ENCODE data around the gene C11orf54.

C11orf54 gene

GRCh38 chr11:93741094-93741881 is at the start of gene C11orf54, which contains the start of gene TAF1D:
C11orf54 (plus strand) TSS chr11:93741672; CDS start chr11:93747394, 5,722 bp downstream.
TAF1D (minus strand) TSS chr11:93741495; CDS start chr11:93739304, 2,191 bp downstream.
- TF ChIP-seq MAX (IDR thresholded peaks at IDR 0.05; ENCODE audit: low read depth, low read length) (peak; percentile 70), POLR2A (IDR thresholded peaks at IDR 0.05; ENCODE audit: extremely low read depth, insufficient read length) (peak; percentile 99), MYC (IDR thresholded peaks at IDR 0.05; ENCODE audit: low read depth, low read length) (peak; percentile 88), CTCF (IDR thresholded peaks at IDR 0.05; ENCODE audit: low read depth, low read length) (no peak)
- peak; percentile 99 for DNase-seq (ENCODE audit: low read depth)

GRCh38 chr11:93694109-93694508 is 47.4 kb upstream of the C11orf54 start:
- DNase-seq (ENCODE audit: low read depth): no peak
- H3K4me3 ChIP-seq (ENCODE audit: low read depth, low read length): no peak overlapping the region
- TF ChIP-seq POLR2A (IDR thresholded peaks at IDR 0.05; ENCODE audit: extremely low read depth, insufficient read length) (no peak), MAX (IDR thresholded peaks at IDR 0.05; ENCODE audit: low read depth, low read length) (no peak), MYC (IDR thresholded peaks at IDR 0.05; ENCODE audit: low read depth, low read length) (no peak), CTCF (IDR thresholded peaks at IDR 0.05; ENCODE audit: low read depth, low read length) (no peak)

More at GRCh38 chr11:93741094-93741881, at the start of gene C11orf54, which contains the start of gene TAF1D:
- H3K4me3 ChIP-seq (ENCODE audit: low read depth, low read length): peak within 1 kb of the TSS; percentile 92

- H3K4me3 ChIP-seq (ENCODE audit: low read depth, low read length): no peak overlapping the region
- TF ChIP-seq MAX (IDR thresholded peaks at IDR 0.05; ENCODE audit: low read depth, low read length) (no peak), CTCF (IDR thresholded peaks at IDR 0.05; ENCODE audit: low read depth, low read length) (no peak), POLR2A (IDR thresholded peaks at IDR 0.05; ENCODE audit: extremely low read depth, insufficient read length) (no peak), MYC (IDR thresholded peaks at IDR 0.05; ENCODE audit: low read depth, low read length) (no peak)
- no peak for DNase-seq (ENCODE audit: low read depth)
Measured at GRCh38 chr11:93694557-93694956, 46.9 kb upstream of the C11orf54 start.

GRCh38 chr11:93697611-93698010 is 43.9 kb upstream of the C11orf54 start:
- no peak overlapping the region for H3K4me3 ChIP-seq (ENCODE audit: low read depth, low read length)
- no peak for TF ChIP-seq POLR2A (IDR thresholded peaks at IDR 0.05; ENCODE audit: extremely low read depth, insufficient read length)
- TF ChIP-seq MAX (IDR thresholded peaks at IDR 0.05; ENCODE audit: low read depth, low read length): no peak
- no peak for TF ChIP-seq MYC (IDR thresholded peaks at IDR 0.05; ENCODE audit: low read depth, low read length)
- no peak for TF ChIP-seq CTCF (IDR thresholded peaks at IDR 0.05; ENCODE audit: low read depth, low read length)
- DNase-seq (ENCODE audit: low read depth): no peak

GRCh38 chr11:93700830-93701229 is 40.6 kb upstream of the C11orf54 start:
- DNase-seq (ENCODE audit: low read depth): no peak
- TF ChIP-seq MYC (IDR thresholded peaks at IDR 0.05; ENCODE audit: low read depth, low read length) (no peak), MAX (IDR thresholded peaks at IDR 0.05; ENCODE audit: low read depth, low read length) (no peak), CTCF (IDR thresholded peaks at IDR 0.05; ENCODE audit: low read depth, low read length) (no peak), POLR2A (IDR thresholded peaks at IDR 0.05; ENCODE audit: extremely low read depth, insufficient read length) (no peak)
- H3K4me3 ChIP-seq (ENCODE audit: low read depth, low read length): no peak overlapping the region

Measured in NB4 (cell line).